Smooth muscle cell (in vitro differentiated cells): Measurements from ENCODE around the gene LZTR1. TPM values are rescaled to one million over a fixed set of nuclear protein-coding genes. Genes with fewer than 3 reads are reported as not detected.

Experiments used
- DNase-seq: peaks from one replicate; lab custom pipeline; 2025; ENCODE audit not compliant: unreplicated experiment; lab: John Stamatoyannopoulos, UW
- H2AFZ ChIP-seq: fragments of 200-600 bp; sonication (generic); 2 replicates; pipeline ENCODE4 v1.6.0; 2016; ENCODE audit warnings: antibody characterized with exemption, low read depth, mild to moderate bottlenecking
- H3F3A ChIP-seq: fragments of 200-600 bp; sonication (generic); 2 replicates; pipeline ENCODE4 v1.6.0; 2017; ENCODE audit warnings: antibody characterized with exemption, low read depth
- H3K27ac ChIP-seq: fragments of 200-600 bp; sonication (generic); 2 replicates; pipeline ENCODE4 v1.5.1; 2016; ENCODE audit warnings: low read depth, mild to moderate bottlenecking
- H3K27me3 ChIP-seq: fragments of 200-600 bp; sonication (generic); 2 replicates; pipeline ENCODE4 v1.6.1; 2016; ENCODE audit warnings: low read depth, mild to moderate bottlenecking
- H3K36me3 ChIP-seq: fragments of 200-600 bp; sonication (generic); 2 replicates; pipeline ENCODE4 v1.5.1; 2016; ENCODE audit warnings: low read depth
- H3K4me1 ChIP-seq: fragments of 200-600 bp; sonication (generic); 2 replicates; pipeline ENCODE4 v1.5.1; 2016; ENCODE audit warnings: low read depth
- H3K4me2 ChIP-seq: fragments of 200-600 bp; sonication (generic); 2 replicates; pipeline ENCODE4 v1.6.0; 2016; ENCODE audit warnings: mild to moderate bottlenecking
- H3K4me3 ChIP-seq: fragments of 200-600 bp; sonication (generic); 2 replicates; pipeline ENCODE4 v1.5.1; 2016; ENCODE audit warnings: mild to moderate bottlenecking
- H3K79me2 ChIP-seq: fragments of 200-600 bp; sonication (generic); 2 replicates; pipeline ENCODE4 v1.6.0; 2016; ENCODE audit warnings: low read depth, mild to moderate bottlenecking
- H3K9ac ChIP-seq: fragments of 200-600 bp; sonication (generic); 2 replicates; pipeline ENCODE4 v1.6.0; 2016; ENCODE audit warnings: low read depth
- H3K9me3 ChIP-seq: fragments of 200-600 bp; sonication (generic); replicated peaks from 2 replicates; pipeline ENCODE4 v1.5.1; 2016; ENCODE audit warnings: low read depth
- H4K20me1 ChIP-seq: fragments of 200-600 bp; sonication (generic); 2 replicates; pipeline ENCODE4 v1.6.0; 2016; ENCODE audit warnings: low read depth
- CTCF ChIP-seq: fragments of 200-600 bp; sonication (generic); IDR thresholded peaks from 2 replicates; pipeline ENCODE4 v1.5.1; 2017; ENCODE audit warnings: borderline replicate concordance, mild to moderate bottlenecking, antibody characterized with exemption; ENCODE audit not compliant: insufficient read depth, poor library complexity, severe bottlenecking
- WGBS: methylation state at CpG from one replicate; pipeline ENCODE4 v1.1.7; 2016; ENCODE audit warnings: low lambda C conversion rate; 5-methylcytosine and 5-hydroxymethylcytosine counted together
- polyA plus RNA-seq: library from polyadenylated mRNA; unstranded; fragments of >200 nt; fragmentation: Nextera tagmentation; extraction: Ambion mirVana; gene quantifications from 2 replicates; pipeline ENCODE4 v1.2.1, GENCODE V29; 2016
- total RNA-seq: library from RNA; depleted of rRNA; stranded (reverse); fragments of >200 nt; gene quantifications from 2 replicates; pipeline ENCODE4 v1.2.3, GENCODE V29; 2014

The LZTR1 gene
- total and polyA plus RNA-seq, 2 experiments from 2014 or later: 34.2 to 43.9 TPM

DNA sequence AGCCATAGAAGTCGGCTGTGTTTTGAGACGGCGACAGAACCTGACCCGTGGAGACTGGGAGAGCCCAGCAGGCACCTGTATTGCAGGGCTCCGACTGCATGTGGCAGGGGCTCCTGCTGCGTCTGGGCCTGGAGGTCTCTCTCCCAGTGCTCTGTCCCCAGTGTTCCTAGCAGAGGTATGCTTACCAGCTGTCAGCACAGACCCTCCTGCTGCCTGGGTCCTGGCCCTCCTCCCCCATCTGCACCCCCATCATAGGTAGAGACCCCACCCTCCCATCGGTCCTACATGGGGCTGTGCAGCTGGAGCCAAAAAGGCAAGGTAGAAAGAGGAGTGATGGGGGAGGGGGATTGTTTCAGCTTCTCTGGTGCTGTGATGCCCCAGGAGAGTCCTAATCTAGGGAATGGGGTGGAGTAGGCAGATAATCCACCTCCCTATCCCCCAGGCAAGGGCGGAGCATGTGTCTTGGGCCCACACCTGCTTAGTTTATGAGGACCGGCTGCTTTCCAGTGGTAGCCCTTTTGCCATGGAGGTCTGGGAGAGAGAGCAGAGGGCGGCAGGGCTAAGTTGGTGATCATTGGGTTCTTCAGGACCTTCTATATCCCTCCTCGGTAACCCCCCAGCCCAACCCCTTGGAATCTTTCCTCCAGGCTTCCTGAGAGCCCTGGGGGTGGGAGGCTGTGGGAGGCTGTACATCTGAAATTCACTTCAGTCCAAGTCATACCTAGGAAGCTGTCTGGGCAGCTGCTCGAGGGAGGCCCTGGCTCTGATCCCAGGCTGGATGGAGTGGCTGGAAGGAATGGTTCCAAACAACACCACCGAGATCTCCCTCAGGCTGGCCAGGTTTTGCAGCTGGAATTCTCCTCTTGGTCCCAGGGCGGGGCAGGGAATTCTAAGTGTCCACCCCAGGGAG, 44.9 kb downstream of the LZTR1 start:
- no peak for DNase-seq
- H3K9ac ChIP-seq: no peak overlapping the region
- H3K9me3 ChIP-seq: no peaks in the 10 kb centered on the region
- no peak for TF ChIP-seq CTCF
- H3K36me3 ChIP-seq: no peaks in the 10 kb centered on the region
- no peaks in the 10 kb centered on the region for H3F3A ChIP-seq
- H3K27me3 ChIP-seq: peaks cover 15% of the 10 kb centered on the region
- no peak overlapping the region for H2AFZ ChIP-seq
- H3K27ac ChIP-seq: no peak overlapping the region
- H4K20me1 ChIP-seq: no peaks in the 10 kb centered on the region
- no peak overlapping the region for H3K4me2 ChIP-seq
- WGBS: 84% methylated on average over 14 of the region's 14 CpGs
- H3K4me3 ChIP-seq: no peak overlapping the region
- H3K79me2 ChIP-seq: no peaks in the 10 kb centered on the region
- peaks cover 2% of the 10 kb centered on the region for H3K4me1 ChIP-seq

DNA sequence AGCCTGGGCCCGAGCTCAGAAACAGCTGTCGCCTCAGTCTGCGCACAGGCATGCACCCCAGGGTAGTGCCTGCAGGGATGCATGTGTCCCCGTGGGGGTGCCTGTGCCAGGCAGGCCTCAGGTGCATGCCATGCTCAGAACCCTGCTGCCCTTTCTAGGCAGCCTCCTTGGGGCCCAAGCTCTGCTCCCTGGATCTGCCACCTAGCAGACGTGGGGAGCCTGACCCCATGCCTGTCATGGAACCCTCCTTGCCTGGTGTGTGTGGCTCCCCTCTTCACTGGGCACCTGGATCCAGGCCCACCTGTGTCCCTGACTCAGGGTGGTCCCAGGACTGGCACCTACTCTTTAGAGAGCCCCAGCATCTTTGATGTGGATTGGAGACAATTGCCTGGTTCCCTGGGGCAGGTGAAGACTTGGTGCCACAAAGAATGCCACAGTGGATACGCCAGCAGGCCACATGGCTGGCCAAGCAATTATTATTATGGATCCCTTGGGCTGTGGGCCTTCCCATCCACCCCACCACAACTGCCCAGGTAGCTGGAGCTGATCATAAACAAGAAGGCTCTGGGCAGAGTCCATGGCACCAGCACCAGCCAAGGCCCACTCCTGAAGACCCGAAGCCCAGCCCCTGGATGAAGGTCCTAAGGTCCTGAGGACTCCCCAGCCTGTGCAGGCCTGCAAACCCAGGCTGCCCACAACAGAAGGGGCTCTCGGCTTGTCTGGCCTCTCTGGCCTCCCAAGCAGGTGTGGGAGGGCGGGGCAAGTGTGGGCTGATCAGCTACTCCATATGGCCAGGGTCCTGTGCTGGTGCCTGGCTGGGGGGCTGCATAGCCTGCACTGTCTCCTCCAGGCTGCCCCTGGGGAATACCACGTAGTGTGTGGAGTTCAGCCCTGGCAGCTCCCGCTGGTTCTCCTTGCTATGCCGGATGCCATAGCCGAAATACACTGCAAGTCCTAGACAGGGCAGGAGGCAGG, 46.5 kb downstream of the LZTR1 start:
- no peak overlapping the region for H2AFZ ChIP-seq
- H3K27me3 ChIP-seq: peaks cover 17% of the 10 kb centered on the region
- no peak overlapping the region for H3K4me3 ChIP-seq
- no peak overlapping the region for H3K27ac ChIP-seq
- no peaks in the 10 kb centered on the region for H4K20me1 ChIP-seq
- H3F3A ChIP-seq: no peaks in the 10 kb centered on the region
- no peaks in the 10 kb centered on the region for H3K36me3 ChIP-seq
- H3K9me3 ChIP-seq: no peaks in the 10 kb centered on the region
- H3K79me2 ChIP-seq: no peaks in the 10 kb centered on the region
- DNase-seq: no peak
- peaks cover 3% of the 10 kb centered on the region for H3K4me1 ChIP-seq
- no peak overlapping the region for H3K4me2 ChIP-seq
- WGBS: 95% methylated on average over 13 of the region's 13 CpGs
- no peak overlapping the region for H3K9ac ChIP-seq
- no peak for TF ChIP-seq CTCF

DNA sequence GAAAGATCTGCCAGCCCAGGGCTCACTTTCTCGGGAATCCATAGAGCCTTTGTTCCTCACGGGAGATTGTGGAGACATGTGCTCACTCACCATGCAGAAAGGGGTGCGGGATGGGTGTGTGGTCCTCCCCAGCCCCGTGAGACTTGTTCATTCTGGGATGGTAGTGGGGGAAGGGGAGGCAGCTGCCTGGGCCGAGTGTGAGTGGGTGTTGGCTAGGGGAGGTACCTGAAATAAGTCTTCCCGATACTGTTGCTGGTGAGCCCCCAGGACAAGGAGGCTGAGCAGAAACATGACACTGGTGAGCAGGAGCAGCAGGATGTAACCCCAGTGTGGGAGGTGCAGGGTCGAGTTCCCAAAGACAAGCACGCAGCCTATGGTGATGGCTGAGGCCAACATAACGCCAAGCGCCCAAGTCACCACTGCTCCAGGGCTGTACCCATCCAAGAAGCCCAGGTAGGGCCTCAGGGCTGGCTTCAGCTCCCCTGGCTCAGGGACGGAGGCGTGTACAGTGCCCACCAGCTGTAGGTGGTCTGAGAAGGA, 47.5 kb downstream of the LZTR1 start:
- H3F3A ChIP-seq: no peaks in the 10 kb centered on the region
- DNase-seq: no peak
- H3K79me2 ChIP-seq: no peaks in the 10 kb centered on the region
- H4K20me1 ChIP-seq: no peaks in the 10 kb centered on the region
- H3K4me1 ChIP-seq: peaks cover 3% of the 10 kb centered on the region
- WGBS: 86% methylated on average over 12 of the region's 12 CpGs
- H3K27me3 ChIP-seq: peaks cover 17% of the 10 kb centered on the region
- H2AFZ ChIP-seq: no peak overlapping the region
- H3K9me3 ChIP-seq: no peaks in the 10 kb centered on the region
- H3K4me2 ChIP-seq: no peak overlapping the region
- no peaks in the 10 kb centered on the region for H3K36me3 ChIP-seq
- H3K27ac ChIP-seq: no peak overlapping the region
- H3K9ac ChIP-seq: no peak overlapping the region
- no peak for TF ChIP-seq CTCF
- H3K4me3 ChIP-seq: no peak overlapping the region
